ENCODE results near the gene NDUFS4.

DNA sequence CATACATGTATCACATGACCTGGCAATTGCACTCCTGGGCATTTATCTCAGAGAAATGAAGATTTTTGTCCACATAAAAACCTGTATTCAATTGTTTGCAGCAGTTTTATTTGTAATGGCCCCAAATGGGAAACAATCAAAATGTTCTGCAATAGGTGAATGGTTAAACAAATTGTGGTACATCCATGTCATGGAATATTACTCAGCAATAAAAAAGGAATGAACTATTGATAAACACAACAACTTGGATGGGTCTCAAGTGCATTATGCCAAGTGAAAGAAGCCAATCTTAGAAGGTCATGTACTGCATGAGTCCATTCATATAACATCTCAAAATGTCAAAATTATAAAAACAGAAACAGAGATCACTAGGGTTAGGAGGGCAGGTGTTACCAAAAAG lies 1.5 kb upstream of the NDUFS4 start:
- TF ChIP-seq, protein P1, sequence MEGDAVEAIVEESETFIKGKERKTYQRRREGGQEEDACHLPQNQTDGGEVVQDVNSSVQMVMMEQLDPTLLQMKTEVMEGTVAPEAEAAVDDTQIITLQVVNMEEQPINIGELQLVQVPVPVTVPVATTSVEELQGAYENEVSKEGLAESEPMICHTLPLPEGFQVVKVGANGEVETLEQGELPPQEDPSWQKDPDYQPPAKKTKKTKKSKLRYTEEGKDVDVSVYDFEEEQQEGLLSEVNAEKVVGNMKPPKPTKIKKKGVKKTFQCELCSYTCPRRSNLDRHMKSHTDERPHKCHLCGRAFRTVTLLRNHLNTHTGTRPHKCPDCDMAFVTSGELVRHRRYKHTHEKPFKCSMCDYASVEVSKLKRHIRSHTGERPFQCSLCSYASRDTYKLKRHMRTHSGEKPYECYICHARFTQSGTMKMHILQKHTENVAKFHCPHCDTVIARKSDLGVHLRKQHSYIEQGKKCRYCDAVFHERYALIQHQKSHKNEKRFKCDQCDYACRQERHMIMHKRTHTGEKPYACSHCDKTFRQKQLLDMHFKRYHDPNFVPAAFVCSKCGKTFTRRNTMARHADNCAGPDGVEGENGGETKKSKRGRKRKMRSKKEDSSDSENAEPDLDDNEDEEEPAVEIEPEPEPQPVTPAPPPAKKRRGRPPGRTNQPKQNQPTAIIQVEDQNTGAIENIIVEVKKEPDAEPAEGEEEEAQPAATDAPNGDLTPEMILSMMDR (conservative IDR thresholded peaks at IDR 0.05; ENCODE audit: low read depth, low read length) = no peak
- TF ChIP-seq POLR2A (IDR thresholded peaks at IDR 0.05; ENCODE audit: low read depth, low read length) = no peak
- TF ChIP-seq, protein P2, sequence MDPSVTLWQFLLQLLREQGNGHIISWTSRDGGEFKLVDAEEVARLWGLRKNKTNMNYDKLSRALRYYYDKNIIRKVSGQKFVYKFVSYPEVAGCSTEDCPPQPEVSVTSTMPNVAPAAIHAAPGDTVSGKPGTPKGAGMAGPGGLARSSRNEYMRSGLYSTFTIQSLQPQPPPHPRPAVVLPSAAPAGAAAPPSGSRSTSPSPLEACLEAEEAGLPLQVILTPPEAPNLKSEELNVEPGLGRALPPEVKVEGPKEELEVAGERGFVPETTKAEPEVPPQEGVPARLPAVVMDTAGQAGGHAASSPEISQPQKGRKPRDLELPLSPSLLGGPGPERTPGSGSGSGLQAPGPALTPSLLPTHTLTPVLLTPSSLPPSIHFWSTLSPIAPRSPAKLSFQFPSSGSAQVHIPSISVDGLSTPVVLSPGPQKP (IDR thresholded peaks at IDR 0.05; ENCODE audit: borderline replicate concordance, low read depth, low read length) = no peak
- no peak for TF ChIP-seq BHLHE40 (IDR thresholded peaks at IDR 0.05; ENCODE audit: low read depth, low read length)
